ENCODE results near the gene FAF1. TPM values are rescaled to one million over a fixed set of nuclear protein-coding genes. Genes with fewer than 3 reads are reported as not detected.
A peak's percentile ranks its signal among the peaks of the same experiment; 100 is the strongest.

The FAF1 gene
- total RNA-seq, 1 donor from 2014 or later = 59.7 TPM

DNA sequence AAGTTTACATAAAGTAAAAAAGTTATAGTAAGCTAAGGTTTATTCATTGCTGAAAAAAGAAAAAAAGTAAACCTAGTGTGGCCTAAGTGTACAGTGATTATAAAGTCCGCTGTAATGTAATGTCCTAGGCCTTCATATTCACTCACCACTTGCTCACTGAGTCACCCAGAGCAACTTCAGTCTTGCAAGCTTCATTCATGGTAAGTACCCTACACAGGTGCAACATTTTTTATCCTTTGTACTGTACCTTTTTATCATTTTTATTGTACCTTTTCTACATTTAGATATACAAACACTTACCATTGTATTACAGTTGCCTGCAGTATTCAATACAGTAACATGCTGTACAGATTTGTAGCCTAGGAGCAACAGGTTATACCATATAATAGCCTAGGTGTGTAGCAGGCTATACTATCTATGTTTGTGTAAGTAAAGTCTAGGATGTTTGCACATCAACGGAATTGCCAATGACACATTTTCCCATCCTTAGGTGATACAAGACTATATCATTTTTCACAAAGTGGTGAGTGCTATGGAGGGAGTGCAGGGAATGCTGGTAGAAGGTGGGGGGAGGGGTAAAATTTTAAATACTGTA lies 478.8 kb downstream of the FAF1 start:
- DNase-seq (ENCODE audit: low spot score) = no peak
- Mint-ChIP-seq H3K27ac (no peak overlapping the region), H3K4me3 (ENCODE audit: low read depth) (no peak overlapping the region), H3K9me3 (no peaks in the 10 kb centered on the region), H3K36me3 (ENCODE audit: low read depth) (peaks cover 1% of the 10 kb centered on the region), H3K27me3 (ENCODE audit: low read depth) (no peaks in the 10 kb centered on the region), H3K4me1 (ENCODE audit: low read depth) (no peaks in the 10 kb centered on the region)
- intact Hi-C loops (cut with micrococcal nuclease) = loop anchor here (2.0 kb wide), 1 partner anchor 20 kb away; no protein-coding TSS in a partner anchor

DNA sequence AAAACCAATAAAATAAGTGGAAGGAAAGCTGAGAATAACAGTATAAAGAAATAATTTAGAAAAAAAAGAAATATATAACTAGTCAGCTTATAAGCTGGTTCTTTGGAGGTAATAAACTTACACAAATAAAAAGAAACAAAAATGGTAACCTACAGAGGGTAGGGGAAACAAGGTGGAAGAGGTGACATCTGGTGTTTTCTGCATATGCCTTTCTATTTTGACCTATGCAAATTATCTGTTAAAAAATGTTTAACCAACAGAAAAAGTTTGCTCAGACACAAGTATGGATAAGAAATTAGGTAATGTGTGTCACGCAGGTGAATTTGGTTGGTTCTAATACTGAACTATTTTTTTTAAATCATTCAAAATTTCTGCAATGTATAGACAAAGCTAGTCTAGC lies 483.3 kb downstream of the FAF1 start:
- intact Hi-C loops (cut with micrococcal nuclease) = no loop called here
- peaks cover 4% of the 10 kb centered on the region for H3K36me3 Mint-ChIP-seq (ENCODE audit: low read depth)
- H3K4me3 Mint-ChIP-seq (ENCODE audit: low read depth) = no peak overlapping the region
- no peak for DNase-seq (ENCODE audit: low spot score)
- no peak overlapping the region for H3K27ac Mint-ChIP-seq
- H3K4me1 Mint-ChIP-seq (ENCODE audit: low read depth) = no peaks in the 10 kb centered on the region
- no peaks in the 10 kb centered on the region for H3K27me3 Mint-ChIP-seq (ENCODE audit: low read depth)
- no peaks in the 10 kb centered on the region for H3K9me3 Mint-ChIP-seq

DNA sequence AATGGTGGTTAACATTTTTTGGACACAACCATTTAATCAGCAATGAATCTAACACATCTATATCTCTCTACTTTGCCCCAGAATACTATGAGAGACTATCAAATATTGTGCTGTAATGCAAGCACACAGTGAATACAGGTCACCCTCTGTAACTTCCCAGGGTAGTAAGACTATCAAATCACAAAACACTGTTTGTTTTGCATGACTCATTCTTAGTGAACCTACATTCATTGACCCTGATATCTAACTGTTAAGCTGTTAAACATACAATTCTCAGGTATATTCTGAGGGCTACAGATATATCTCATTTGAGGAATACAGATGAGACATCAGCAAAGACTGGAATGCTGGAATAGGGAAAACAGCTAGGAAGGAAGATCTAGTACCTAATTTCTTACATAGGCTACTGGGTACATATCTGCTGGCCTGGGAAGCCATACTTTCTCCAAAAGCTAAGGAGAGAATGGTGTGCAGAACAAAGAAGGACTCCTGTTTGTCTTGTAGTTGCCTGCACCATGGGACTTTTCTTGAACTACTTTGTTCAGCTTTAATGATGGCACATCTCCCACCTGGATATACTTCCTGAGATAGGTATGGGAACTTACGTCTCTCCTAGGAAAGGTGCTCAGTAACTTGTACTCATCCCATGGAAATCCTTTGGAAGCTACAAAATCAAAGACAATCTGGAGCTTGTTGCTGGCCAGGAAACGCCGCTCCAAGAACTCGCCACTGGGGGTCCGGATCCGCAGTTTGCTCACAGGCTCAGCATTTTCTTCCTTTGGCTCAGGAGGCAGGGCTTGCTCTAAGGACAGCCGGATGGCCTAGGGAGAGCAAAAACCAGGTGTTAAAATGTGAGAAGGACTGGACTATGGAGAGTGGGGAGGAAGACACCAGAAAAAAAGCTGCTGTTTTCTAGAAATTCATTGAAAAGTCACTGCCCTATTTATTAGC lies 484.9 kb downstream of the FAF1 start:
- Mint-ChIP-seq H3K9me3 (no peaks in the 10 kb centered on the region), H3K27me3 (ENCODE audit: low read depth) (no peaks in the 10 kb centered on the region), H3K36me3 (ENCODE audit: low read depth) (peaks cover 4% of the 10 kb centered on the region), H3K4me1 (ENCODE audit: low read depth) (no peaks in the 10 kb centered on the region), H3K27ac (no peak overlapping the region), H3K4me3 (ENCODE audit: low read depth) (no peak overlapping the region)
- no peak for DNase-seq (ENCODE audit: low spot score)
- intact Hi-C loops (cut with micrococcal nuclease) = no loop called here

DNA sequence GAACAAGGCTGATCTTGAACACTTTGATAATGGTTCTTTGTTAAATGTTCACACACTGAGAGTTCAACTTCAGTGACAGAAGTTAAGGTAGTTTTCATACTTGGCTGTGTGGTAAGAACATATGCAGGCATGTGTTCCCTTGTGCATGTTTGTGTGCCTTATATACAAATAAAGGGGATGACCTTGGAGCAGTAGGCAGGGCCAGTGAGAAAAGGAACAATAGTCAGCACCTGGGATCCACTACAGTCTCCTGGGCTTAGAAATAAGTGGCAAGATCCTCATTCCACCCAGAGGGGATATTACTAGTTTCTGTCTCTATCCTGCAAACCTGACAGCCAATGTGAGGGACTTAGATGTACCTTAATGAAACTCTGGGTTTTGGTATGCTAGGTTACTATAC lies 486.6 kb downstream of the FAF1 start:
- no peaks in the 10 kb centered on the region for H3K4me1 Mint-ChIP-seq (ENCODE audit: low read depth)
- no peak overlapping the region for H3K4me3 Mint-ChIP-seq (ENCODE audit: low read depth)
- peaks cover 9% of the 10 kb centered on the region for H3K36me3 Mint-ChIP-seq (ENCODE audit: low read depth)
- DNase-seq (ENCODE audit: low spot score) = no peak
- no peaks in the 10 kb centered on the region for H3K27me3 Mint-ChIP-seq (ENCODE audit: low read depth)
- intact Hi-C loops (cut with micrococcal nuclease) = no loop called here
- no peak overlapping the region for H3K27ac Mint-ChIP-seq
- no peaks in the 10 kb centered on the region for H3K9me3 Mint-ChIP-seq

DNA sequence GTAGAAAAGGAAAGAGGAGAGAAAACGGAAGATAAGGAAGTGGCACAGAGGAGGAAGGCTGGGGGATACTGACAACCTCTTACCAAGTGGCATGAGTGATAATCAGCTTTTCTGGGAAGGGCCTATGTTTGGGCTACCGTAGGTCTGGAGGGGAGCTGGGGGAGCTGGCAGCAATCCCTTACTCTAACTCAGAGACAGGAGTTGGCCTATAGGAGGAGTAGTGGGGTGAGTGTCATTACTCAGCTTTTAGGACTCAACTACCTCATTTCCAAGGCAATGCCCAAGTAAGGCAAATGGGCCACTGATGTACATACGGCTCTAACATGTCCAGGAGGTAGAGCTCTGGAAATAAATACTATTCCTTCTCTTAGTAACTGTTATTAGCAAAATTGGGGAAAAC lies 488.1 kb downstream of the FAF1 start:
- Mint-ChIP-seq H3K36me3 (ENCODE audit: low read depth) (peaks cover 9% of the 10 kb centered on the region), H3K27ac (no peak overlapping the region), H3K9me3 (no peaks in the 10 kb centered on the region), H3K27me3 (ENCODE audit: low read depth) (no peaks in the 10 kb centered on the region), H3K4me1 (ENCODE audit: low read depth) (no peaks in the 10 kb centered on the region), H3K4me3 (ENCODE audit: low read depth) (no peak overlapping the region)
- intact Hi-C loops (cut with micrococcal nuclease) = no loop called here
- no peak for DNase-seq (ENCODE audit: low spot score)

DNA sequence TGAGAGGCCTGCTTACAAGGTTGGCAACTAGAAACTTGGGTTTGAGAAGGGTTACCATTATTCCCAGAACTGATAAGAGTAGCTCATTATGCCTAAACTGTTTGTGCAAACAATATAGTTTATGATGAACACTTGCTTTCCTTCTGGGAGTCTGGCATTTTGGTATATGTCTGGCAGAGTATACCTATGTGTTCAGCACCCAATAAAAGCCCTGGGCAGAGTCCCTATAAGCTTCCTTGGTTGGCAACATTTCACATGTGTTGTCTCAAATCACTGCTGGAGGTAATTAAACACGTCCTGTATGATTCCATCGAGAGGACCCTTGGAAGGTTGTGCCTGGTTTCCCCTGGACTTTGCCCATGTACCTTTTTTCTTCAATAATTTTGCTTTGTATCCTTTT lies 497.1 kb downstream of the FAF1 start:
- intact Hi-C loops (cut with micrococcal nuclease) = no loop called here
- Mint-ChIP-seq H3K4me3 (ENCODE audit: low read depth) (no peak overlapping the region), H3K27me3 (ENCODE audit: low read depth) (no peaks in the 10 kb centered on the region), H3K9me3 (no peaks in the 10 kb centered on the region), H3K36me3 (ENCODE audit: low read depth) (no peaks in the 10 kb centered on the region), H3K4me1 (ENCODE audit: low read depth) (no peaks in the 10 kb centered on the region), H3K27ac (no peak overlapping the region)
- no peak for DNase-seq (ENCODE audit: low spot score)

DNA sequence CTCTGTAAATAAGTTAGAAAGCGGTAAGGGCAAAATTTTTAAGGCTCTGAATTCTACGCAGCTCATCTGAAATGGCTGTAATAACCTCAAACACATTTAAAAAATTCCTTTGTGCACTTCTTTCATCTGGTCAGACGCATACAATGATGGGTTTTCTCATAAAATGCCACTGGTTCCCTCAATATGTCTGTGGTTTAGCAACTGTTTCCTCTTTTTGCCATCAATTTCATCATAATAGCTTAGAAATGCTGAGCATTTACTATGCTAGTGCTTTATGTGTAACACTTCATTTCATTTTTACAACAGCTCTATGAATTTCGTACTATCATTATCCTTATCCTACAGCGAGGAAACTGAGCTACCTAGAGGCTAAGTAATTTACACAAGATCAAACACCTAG lies 501.6 kb downstream of the FAF1 start:
- intact Hi-C loops (cut with micrococcal nuclease) = no loop called here
- no peaks in the 10 kb centered on the region for H3K4me1 Mint-ChIP-seq (ENCODE audit: low read depth)
- no peak overlapping the region for H3K27ac Mint-ChIP-seq
- no peak overlapping the region for H3K4me3 Mint-ChIP-seq (ENCODE audit: low read depth)
- H3K9me3 Mint-ChIP-seq = no peaks in the 10 kb centered on the region
- H3K27me3 Mint-ChIP-seq (ENCODE audit: low read depth) = no peaks in the 10 kb centered on the region
- DNase-seq (ENCODE audit: low spot score) = no peak
- H3K36me3 Mint-ChIP-seq (ENCODE audit: low read depth) = no peaks in the 10 kb centered on the region

DNA sequence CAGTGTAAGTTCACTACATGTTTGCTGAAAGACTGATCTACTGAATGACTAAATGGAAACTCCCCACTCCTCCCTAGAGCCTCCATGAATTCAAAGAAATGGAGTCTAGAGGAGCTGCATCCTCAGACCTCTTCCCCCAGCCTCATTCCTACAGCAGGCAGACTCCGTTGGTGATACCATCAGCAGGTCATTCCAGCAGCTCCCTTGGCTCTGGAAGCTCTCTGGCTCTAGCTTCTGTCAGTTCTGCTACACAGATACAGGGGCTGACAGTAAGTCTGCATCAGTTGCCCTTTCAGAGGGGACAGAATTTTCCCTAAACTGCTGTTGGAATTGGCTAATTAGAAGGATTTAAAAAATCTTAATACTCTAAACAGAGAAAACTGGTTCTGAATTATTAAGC lies 505.2 kb downstream of the FAF1 start:
- no peaks in the 10 kb centered on the region for H3K36me3 Mint-ChIP-seq (ENCODE audit: low read depth)
- H3K9me3 Mint-ChIP-seq = no peaks in the 10 kb centered on the region
- intact Hi-C loops (cut with micrococcal nuclease) = no loop called here
- H3K4me3 Mint-ChIP-seq (ENCODE audit: low read depth) = no peak overlapping the region
- no peak for DNase-seq (ENCODE audit: low spot score)
- H3K27me3 Mint-ChIP-seq (ENCODE audit: low read depth) = no peaks in the 10 kb centered on the region
- H3K4me1 Mint-ChIP-seq (ENCODE audit: low read depth) = peaks cover 6% of the 10 kb centered on the region
- H3K27ac Mint-ChIP-seq = no peak overlapping the region

DNA sequence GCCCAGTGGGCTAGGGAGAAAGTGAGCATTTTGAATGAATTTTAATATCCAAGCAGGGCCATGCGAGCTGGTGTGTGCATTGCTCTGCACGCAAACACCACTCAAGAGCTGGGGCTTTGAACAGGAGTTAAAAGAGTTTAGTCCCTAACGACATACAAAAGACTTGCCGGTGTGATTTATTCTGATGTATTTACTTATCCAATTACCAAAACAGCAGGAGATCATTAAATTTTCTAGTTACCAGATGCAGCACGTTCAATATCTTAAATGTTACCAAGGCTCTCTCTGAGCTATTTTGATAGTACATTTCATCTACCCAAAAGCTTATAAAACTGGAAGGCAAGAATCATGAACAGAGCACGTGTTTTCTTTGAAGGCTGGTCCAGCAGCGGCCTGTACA lies 506.8 kb downstream of the FAF1 start:
- H3K4me3 Mint-ChIP-seq (ENCODE audit: low read depth) = no peak overlapping the region
- intact Hi-C loops (cut with micrococcal nuclease) = no loop called here

DNA sequence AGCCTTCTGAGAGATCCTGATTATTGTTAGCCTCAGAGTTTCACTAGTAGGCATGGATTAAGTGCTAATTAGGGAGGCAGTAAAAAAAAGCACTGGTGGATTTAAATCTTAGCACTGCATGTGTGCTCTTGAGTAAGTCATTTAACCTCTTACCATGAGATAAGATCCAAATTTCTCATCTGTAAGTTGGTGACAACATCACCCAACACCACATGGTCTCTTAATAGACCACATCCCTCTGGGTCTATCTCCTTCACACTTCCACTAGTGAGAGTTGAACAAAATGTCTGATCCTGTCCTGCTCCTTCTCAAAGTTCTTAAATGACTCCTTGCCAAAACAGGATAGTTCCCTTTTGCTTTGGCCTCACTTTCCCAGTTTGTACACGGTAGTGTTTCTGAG lies 507.4 kb downstream of the FAF1 start:
- Mint-ChIP-seq H3K27me3 (ENCODE audit: low read depth) (no peaks in the 10 kb centered on the region), H3K27ac (no peak overlapping the region), H3K4me3 (ENCODE audit: low read depth) (no peak overlapping the region), H3K4me1 (ENCODE audit: low read depth) (peaks cover 6% of the 10 kb centered on the region), H3K36me3 (ENCODE audit: low read depth) (no peaks in the 10 kb centered on the region), H3K9me3 (no peaks in the 10 kb centered on the region)
- intact Hi-C loops (cut with micrococcal nuclease) = no loop called here
- DNase-seq (ENCODE audit: low spot score) = no peak

More for the DNA sequence above, 506.8 kb downstream of the FAF1 start:
- no peak overlapping the region for H3K27ac Mint-ChIP-seq
- H3K36me3 Mint-ChIP-seq (ENCODE audit: low read depth) = no peaks in the 10 kb centered on the region
- no peaks in the 10 kb centered on the region for H3K9me3 Mint-ChIP-seq
- DNase-seq (ENCODE audit: low spot score) = no peak
- no peaks in the 10 kb centered on the region for H3K27me3 Mint-ChIP-seq (ENCODE audit: low read depth)
- peaks cover 6% of the 10 kb centered on the region for H3K4me1 Mint-ChIP-seq (ENCODE audit: low read depth)

DNA sequence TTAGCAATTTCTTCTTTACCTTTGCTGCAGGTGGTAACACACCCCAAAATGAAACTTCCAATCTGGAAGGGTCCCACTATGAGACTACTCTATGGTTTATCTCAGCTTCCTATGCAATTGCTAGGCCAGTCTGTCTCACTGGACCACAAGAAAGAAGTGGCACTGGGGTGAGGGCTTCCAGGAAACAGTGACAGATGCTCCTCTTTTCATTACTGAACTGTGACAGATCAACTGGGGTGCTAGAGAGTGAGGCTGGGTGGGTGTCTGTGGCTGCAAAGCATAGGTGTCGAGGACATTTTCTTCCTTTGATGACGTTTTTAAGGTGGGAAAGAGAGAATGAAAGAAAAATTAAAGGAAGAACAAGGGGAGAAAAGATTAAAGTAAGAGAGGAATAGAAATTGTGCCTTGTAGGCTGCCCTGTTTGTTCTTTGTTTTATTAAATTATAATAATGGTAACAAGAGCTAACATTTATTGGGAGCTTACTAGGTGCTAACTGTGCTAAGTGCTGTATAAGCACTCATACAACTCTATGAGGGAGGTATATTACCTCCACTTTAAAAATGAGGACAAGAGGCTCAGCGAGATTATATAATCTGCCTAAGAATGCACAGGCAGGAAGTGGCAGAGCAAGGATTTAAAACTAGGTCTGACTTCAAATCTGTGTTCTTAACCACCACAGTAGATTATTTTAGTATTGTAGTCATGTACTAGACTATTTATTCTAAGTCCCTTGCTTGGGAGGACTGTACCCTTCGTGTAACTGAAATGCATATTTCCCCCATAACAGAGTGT lies 509.0 kb downstream of the FAF1 start:
- H3K9me3 Mint-ChIP-seq = no peaks in the 10 kb centered on the region
- no peak for DNase-seq (ENCODE audit: low spot score)
- peaks cover 6% of the 10 kb centered on the region for H3K4me1 Mint-ChIP-seq (ENCODE audit: low read depth)
- intact Hi-C loops (cut with micrococcal nuclease) = no loop called here
- no peaks in the 10 kb centered on the region for H3K36me3 Mint-ChIP-seq (ENCODE audit: low read depth)
- no peak overlapping the region for H3K4me3 Mint-ChIP-seq (ENCODE audit: low read depth)
- no peaks in the 10 kb centered on the region for H3K27me3 Mint-ChIP-seq (ENCODE audit: low read depth)
- peak overlapping the region; percentile 44 for H3K27ac Mint-ChIP-seq

DNA sequence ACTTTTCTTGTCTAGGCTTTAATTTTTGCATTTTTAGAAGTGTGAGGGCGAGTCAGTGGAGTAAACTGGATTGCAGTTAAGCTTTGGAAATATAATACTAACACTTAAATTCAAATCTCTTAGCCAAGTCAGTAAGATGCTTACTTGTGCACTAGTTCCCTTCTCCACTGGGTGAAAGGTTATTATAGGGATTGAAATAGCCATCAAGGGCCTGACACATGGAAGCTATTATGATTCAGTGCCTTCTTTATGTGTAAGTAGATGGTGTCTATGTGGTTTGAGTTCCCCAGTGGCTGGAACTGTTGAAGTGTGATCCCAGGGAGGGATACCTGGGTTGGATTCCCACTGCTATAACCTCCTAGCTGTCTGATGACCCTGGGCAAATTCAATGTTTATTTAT lies 512.1 kb downstream of the FAF1 start:
- no peak for DNase-seq (ENCODE audit: low spot score)
- Mint-ChIP-seq H3K27me3 (ENCODE audit: low read depth) (no peaks in the 10 kb centered on the region), H3K27ac (no peak overlapping the region), H3K4me3 (ENCODE audit: low read depth) (no peak overlapping the region), H3K4me1 (ENCODE audit: low read depth) (peaks cover 6% of the 10 kb centered on the region), H3K9me3 (no peaks in the 10 kb centered on the region), H3K36me3 (ENCODE audit: low read depth) (no peaks in the 10 kb centered on the region)
- intact Hi-C loops (cut with micrococcal nuclease) = no loop called here

DNA sequence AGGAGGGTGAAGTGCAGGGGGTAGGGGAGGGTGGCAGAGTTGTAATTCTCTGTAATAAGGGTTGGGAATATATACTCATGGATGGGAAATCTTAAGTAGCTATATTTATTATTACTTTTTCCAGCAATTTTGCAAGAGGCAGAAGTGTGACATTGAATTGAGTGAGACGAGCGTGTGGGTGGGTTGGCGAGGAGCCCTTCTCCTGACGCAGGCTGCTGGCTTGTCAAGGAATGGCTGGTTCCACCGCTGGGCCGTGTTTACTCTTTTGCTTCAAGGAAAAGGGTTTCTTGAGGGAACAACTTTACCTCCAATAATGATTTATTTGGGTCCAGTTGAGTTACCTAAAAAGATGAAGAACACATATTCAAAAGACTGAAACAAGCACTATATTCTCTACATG lies 518.9 kb downstream of the FAF1 start:
- intact Hi-C loops (cut with micrococcal nuclease) = no loop called here
- no peaks in the 10 kb centered on the region for H3K4me1 Mint-ChIP-seq (ENCODE audit: low read depth)
- H3K27ac Mint-ChIP-seq = no peak overlapping the region
- H3K9me3 Mint-ChIP-seq = no peaks in the 10 kb centered on the region
- no peak overlapping the region for H3K4me3 Mint-ChIP-seq (ENCODE audit: low read depth)
- H3K27me3 Mint-ChIP-seq (ENCODE audit: low read depth) = no peaks in the 10 kb centered on the region
- H3K36me3 Mint-ChIP-seq (ENCODE audit: low read depth) = peaks cover 7% of the 10 kb centered on the region
- no peak for DNase-seq (ENCODE audit: low spot score)
